OCI-LY7 (cell line): ENCODE measurements around the gene PUM2.
"Not testable (repeated sequence)": the region's sequence is repeated elsewhere in the genome, so short reads cannot be mapped to it uniquely, and the experiment has no call there.

Experiments
- EZH2phosphoT487 ChIP-seq: fragments of 200-600 bp; sonication (generic); IDR thresholded peaks from 2 replicates; pipeline ENCODE4 v1.6.1; 2018; ENCODE audit warnings: low read depth, borderline replicate concordance, mild to moderate bottlenecking, mixed run types, antibody characterized with exemption, low read length, moderate library complexity, mixed read lengths
- TF ChIP-seq, protein P1 (sequence below): fragments of 200-600 bp; sonication (generic); conservative IDR thresholded peaks from 2 replicates; pipeline ENCODE4 v1.5.1; 2014; ENCODE audit warnings: mild to moderate bottlenecking, antibody characterized with exemption, low read length, moderate library complexity, mixed read lengths

GRCh38 chr2:20268317-20268716, 82.3 kb downstream of the PUM2 start:
- TF ChIP-seq, protein P1, sequence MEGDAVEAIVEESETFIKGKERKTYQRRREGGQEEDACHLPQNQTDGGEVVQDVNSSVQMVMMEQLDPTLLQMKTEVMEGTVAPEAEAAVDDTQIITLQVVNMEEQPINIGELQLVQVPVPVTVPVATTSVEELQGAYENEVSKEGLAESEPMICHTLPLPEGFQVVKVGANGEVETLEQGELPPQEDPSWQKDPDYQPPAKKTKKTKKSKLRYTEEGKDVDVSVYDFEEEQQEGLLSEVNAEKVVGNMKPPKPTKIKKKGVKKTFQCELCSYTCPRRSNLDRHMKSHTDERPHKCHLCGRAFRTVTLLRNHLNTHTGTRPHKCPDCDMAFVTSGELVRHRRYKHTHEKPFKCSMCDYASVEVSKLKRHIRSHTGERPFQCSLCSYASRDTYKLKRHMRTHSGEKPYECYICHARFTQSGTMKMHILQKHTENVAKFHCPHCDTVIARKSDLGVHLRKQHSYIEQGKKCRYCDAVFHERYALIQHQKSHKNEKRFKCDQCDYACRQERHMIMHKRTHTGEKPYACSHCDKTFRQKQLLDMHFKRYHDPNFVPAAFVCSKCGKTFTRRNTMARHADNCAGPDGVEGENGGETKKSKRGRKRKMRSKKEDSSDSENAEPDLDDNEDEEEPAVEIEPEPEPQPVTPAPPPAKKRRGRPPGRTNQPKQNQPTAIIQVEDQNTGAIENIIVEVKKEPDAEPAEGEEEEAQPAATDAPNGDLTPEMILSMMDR, result not testable (repeated sequence)
- TF ChIP-seq EZH2phosphoT487, result not testable (repeated sequence)
